Measurements from ENCODE around the gene MIEN1.
"Not testable (repeated sequence)": the region's sequence is repeated elsewhere in the genome, so short reads cannot be mapped to it uniquely, and the experiment has no call there.

The MIEN1 gene

GRCh38 chr17:39755554-39756379 lies 25.4 kb upstream of the MIEN1 start:
- no peak for DNase-seq (ENCODE audit: low read depth)

GRCh38 chr17:39754958-39755553 lies 24.7 kb upstream of the MIEN1 start:
- no peak for DNase-seq (ENCODE audit: low read depth)

GRCh38 chr17:39754161-39754957 lies 24.0 kb upstream of the MIEN1 start:
- no peak for DNase-seq (ENCODE audit: low read depth)

GRCh38 chr17:39753514-39754160 lies 23.3 kb upstream of the MIEN1 start:
- DNase-seq (ENCODE audit: low read depth), result no peak

GRCh38 chr17:39752241-39752881 lies 22.0 kb upstream of the MIEN1 start:
- DNase-seq (ENCODE audit: low read depth), result no peak

- DNase-seq (ENCODE audit: low read depth), result no peak
These were observed 21.3 kb upstream of the MIEN1 start for GRCh38 chr17:39751637-39752036.

- DNase-seq (ENCODE audit: low read depth), result no peak
These were observed 20.7 kb upstream of the MIEN1 start for GRCh38 chr17:39751016-39751543.

- DNase-seq (ENCODE audit: low read depth), result no peak
These were observed 20.0 kb upstream of the MIEN1 start for GRCh38 chr17:39750131-39751015.

- DNase-seq (ENCODE audit: low read depth), result not testable (repeated sequence)
These were observed 18.2 kb upstream of the MIEN1 start for GRCh38 chr17:39748444-39749034.

- DNase-seq (ENCODE audit: low read depth), result no peak
These were observed 17.4 kb upstream of the MIEN1 start for GRCh38 chr17:39747745-39748144.

- DNase-seq (ENCODE audit: low read depth), result no peak
These were observed 15.8 kb upstream of the MIEN1 start for GRCh38 chr17:39746145-39746461.

GRCh38 chr17:39745335-39746144 lies 15.2 kb upstream of the MIEN1 start:
- DNase-seq (ENCODE audit: low read depth), result no peak

GRCh38 chr17:39744836-39745215 lies 14.5 kb upstream of the MIEN1 start:
- DNase-seq (ENCODE audit: low read depth), result no peak

- DNase-seq (ENCODE audit: low read depth), result no peak
These were observed 13.9 kb upstream of the MIEN1 start for GRCh38 chr17:39744075-39744835.

GRCh38 chr17:39742856-39743436 lies 12.6 kb upstream of the MIEN1 start:
- DNase-seq (ENCODE audit: low read depth), result no peak

- DNase-seq (ENCODE audit: low read depth), result no peak
These were observed 12.0 kb upstream of the MIEN1 start for GRCh38 chr17:39742126-39742855.

- no peak for DNase-seq (ENCODE audit: low read depth)
These were observed 10.2 kb upstream of the MIEN1 start for GRCh38 chr17:39740357-39741111.
